Endothelial cell of umbilical vein (primary cell): ENCODE results near the gene HDAC5.

Experiments
- CTCF ChIP-seq, 2 donors: IDR thresholded peaks; 1 replicate in 1 of 2; 2 replicates in 1 of 2; pipeline ENCODE4 v1.5.1; 2011; ENCODE audit warnings: low read length in 2 of 2, mild to moderate bottlenecking in 2 of 2, moderate library complexity in 2 of 2, control low read depth in 1 of 2, inconsistent platforms in 1 of 2, low read depth in 1 of 2; ENCODE audit not compliant: insufficient read depth in 1 of 2; ENCODE audit errors: extremely low read depth in 1 of 2
- EZH2 ChIP-seq: IDR thresholded peaks from 2 replicates; pipeline ENCODE4 v1.6.1; 2012; ENCODE audit warnings: borderline replicate concordance, low read depth, mild to moderate bottlenecking, moderate library complexity, low read length, inconsistent platforms; ENCODE audit not compliant: severe bottlenecking
- FOS ChIP-seq: IDR thresholded peaks from 2 replicates; pipeline ENCODE4 v1.6.1; 2011; ENCODE audit warnings: mild to moderate bottlenecking, low read length, moderate library complexity, borderline replicate concordance; ENCODE audit not compliant: insufficient read depth
- MYC ChIP-seq: IDR thresholded peaks from one replicate; pipeline ENCODE4 v1.6.1; 2011; ENCODE audit warnings: mild to moderate bottlenecking, low read depth, low read length
- POLR2A ChIP-seq: IDR thresholded peaks from 2 replicates; pipeline ENCODE4 v1.6.1; 2012; ENCODE audit warnings: low read depth, mild to moderate bottlenecking, control low read depth, low read length

GRCh38 chr17:44087319-44087718 is 36.1 kb downstream of the HDAC5 start:
- TF ChIP-seq CTCF (IDR thresholded peaks at IDR 0.05; ENCODE audit: extremely low read depth in 1 of 2, insufficient read depth in 1 of 2, low read depth in 1 of 2, low read length in 2 of 2) (no peak), POLR2A (no peak), EZH2 (no peak), FOS (no peak), MYC (no peak)
